GM18873 (cell line): ENCODE measurements around the gene SOBP.
"Not testable (repeated sequence)": the region's sequence is repeated elsewhere in the genome, so short reads cannot be mapped to it uniquely, and the experiment has no call there.

Experiments
- ATAC-seq: cut with Tn5 transposase; IDR thresholded peaks from one replicate; pipeline ENCODE4 v1.9.1; 2021; ENCODE audit warnings: mild to moderate bottlenecking, moderate library complexity, moderate number of reproducible peaks; ENCODE audit not compliant: unreplicated experiment, low FRiP score

The SOBP gene

DNA sequence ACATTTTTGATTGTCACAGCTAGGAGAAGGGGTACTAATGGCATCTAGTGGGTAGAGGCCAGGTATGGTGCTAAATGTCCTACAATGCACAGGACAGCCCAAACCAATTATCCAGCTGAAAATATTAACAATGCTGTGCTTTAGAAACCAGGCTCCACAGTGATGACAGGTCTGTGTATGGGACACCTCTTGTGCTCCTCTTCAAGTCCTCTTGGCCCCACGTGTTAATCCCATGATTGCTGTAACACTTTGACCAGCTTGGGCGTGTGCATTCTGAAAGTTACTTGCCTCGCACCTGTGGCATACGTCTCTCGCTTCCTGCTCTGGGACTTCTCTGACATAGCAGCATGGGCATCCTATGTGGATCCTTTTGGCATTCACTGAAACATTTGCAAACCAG is 29.3 kb downstream of the SOBP start:
- not testable (repeated sequence) for ATAC-seq

GRCh38 chr6:107520706-107521105 is 30.8 kb downstream of the SOBP start:
- ATAC-seq: not testable (repeated sequence)

- no peak for ATAC-seq
Measured at GRCh38 chr6:107523054-107523791, 33.3 kb downstream of the SOBP start.

DNA sequence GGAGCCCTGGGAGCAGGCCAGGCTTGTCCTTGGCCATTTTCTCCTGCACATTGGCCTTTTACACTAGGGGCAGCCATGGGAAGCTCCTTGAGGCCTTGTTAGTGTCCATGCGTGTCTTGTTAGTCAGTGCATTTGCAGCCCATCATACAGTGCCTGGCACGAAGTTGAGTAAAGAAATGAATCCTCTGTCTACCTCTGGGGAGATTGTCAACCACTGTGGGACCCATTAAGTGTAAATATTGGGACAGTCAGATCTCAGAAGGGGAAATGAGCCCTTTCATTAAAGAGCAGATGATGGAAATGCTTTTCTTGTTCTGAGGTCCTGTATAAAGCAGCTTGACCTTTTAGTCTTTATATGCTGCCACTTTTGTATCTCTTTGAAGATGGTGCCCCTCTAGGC is 33.9 kb downstream of the SOBP start:
- no peak for ATAC-seq

DNA sequence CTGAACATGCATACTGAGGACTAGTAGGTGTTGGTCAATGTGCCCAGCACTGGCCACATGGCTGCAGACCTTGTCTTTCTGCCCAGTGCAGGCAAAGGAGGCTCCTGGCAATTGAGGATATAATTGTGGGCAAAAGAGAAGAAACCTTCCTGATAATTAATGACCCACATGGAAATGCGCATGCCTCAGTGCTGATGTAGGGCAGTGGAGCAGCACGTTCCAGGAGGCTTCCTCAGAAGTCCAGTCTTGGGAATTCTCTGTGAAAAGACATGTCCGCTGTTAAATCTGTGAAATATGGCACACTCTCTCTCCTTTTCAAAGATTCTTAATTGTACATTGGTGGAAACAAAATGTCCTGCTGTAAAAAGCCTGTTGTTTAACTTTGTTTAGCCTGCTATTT is 34.7 kb downstream of the SOBP start:
- ATAC-seq: no peak

DNA sequence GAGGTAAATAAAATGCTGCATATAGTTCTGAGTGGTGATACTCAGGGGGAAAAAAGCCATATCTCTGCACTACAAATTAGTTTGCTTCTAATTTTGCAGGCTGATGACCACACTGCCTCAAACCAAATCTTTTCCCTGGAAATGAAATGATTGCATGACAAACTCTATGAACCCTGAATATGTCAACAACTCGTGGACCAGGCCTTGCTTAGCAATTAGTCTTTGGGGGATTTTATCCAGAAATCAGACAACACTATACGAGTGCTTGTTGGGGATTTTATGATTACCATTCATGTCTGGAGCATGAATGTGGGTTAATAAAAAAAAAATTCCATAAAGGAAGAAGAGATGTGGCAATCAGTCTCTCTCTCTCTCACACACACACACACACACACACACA is 42.0 kb downstream of the SOBP start:
- ATAC-seq: no peak

GRCh38 chr6:107532706-107533105 is 42.8 kb downstream of the SOBP start:
- ATAC-seq: no peak

DNA sequence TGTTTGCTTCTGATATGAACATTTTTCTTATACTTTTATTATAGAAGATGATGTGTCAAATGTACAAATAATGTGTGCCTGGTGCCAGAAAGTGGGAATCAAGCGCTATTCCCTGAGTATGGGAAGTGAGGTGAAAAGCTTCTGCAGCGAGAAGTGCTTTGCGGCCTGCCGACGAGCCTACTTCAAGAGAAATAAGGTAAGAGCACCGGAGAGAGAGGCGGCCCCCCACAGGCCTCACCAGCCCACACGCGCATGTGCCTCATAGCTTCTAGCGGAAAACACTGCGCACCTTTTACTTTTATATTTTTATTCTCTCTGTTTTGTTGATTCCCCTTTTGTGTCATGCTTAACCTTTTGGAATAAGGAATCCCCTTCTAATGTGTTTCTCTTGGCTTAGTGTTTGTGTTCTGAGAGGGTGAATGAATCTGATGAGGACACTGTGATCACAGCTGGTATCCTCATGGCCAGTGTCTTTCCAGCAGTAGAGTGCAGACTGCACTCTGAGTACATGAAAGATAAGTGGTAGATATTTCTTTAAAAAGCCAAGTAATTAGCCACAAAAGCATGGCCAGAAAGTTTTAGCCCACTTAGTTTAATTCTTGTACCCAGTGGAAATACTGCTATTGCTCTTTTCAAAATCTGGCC is 43.6 kb downstream of the SOBP start:
- ATAC-seq: no peak

GRCh38 chr6:107534571-107535141 is 44.7 kb downstream of the SOBP start:
- no peak for ATAC-seq

- no peak for ATAC-seq
Measured at GRCh38 chr6:107535626-107536025, 45.7 kb downstream of the SOBP start.

DNA sequence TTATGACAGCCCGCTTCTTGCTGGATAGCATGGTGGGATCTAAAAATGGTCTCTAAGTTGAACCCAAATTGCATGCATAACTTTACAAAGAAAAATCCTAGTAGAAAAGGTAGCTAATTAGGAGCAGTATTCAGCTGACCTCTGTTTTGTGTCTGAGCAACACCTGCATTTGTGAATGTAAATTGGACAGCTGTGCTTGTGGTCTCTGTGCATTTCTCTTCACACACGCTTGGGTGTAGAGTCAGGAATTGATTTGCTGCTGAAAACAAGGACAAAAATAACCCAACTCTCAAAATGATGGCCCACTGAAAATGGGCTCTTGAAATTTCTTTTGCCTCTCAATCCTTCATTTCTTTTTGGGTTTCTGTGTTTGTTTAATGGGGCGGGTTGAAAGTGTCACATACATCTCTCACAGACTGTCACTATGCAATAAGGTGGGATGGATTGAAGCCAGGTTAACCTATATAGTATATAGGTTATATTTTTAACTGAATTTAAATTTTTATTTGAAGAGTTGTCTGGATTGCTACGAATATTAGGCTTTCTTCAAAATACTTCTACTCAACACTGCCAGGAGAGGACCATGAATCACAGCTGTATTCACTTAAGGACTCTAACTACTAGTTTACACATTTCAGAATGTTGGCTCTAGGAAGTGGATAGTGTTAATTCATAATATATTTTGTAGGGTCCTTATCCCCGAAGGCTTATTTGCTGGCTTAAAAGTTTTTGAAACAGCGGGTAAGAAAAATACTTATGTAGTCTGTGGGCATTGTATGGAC is 46.5 kb downstream of the SOBP start:
- no peak for ATAC-seq

- ATAC-seq: no peak
Measured at GRCh38 chr6:107537559-107537958, 47.6 kb downstream of the SOBP start.

DNA sequence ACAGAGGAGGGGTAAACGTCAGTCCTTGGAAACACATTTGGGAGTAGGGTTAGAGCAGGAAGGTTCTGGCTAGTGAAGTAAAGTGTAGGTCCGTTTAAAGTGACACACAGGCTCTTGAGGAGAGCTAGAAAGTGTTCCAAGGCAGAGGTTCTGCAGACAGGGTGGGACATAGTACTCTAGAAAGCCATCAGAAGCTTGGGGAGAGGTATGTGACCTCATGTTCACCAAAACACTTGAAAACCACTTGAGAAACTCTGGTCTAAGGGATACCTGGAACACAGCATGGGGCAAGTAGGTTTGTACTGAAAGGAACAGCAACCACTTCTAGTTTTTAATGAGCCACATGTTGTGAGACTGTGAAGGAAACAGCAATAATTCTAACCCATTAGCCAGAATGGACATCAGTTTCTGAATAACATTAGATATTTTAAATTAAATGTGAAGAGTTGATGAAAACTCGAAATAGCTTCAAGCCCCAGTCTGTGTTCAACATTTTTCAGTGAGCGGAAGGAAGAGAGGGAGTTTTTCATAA is 49.0 kb downstream of the SOBP start:
- no peak for ATAC-seq

GRCh38 chr6:107539409-107539808 is 49.5 kb downstream of the SOBP start:
- no peak for ATAC-seq

GRCh38 chr6:107539849-107540464 is 50.0 kb downstream of the SOBP start:
- ATAC-seq: no peak

- ATAC-seq: no peak
Measured at GRCh38 chr6:107540465-107540857, 50.5 kb downstream of the SOBP start.

- ATAC-seq: no peak
Measured at GRCh38 chr6:107542192-107542668, 52.3 kb downstream of the SOBP start.

- ATAC-seq: no peak
Measured at GRCh38 chr6:107543088-107543487, 53.2 kb downstream of the SOBP start.

- no peak for ATAC-seq
Measured at GRCh38 chr6:107543567-107543966, 53.6 kb downstream of the SOBP start.

DNA sequence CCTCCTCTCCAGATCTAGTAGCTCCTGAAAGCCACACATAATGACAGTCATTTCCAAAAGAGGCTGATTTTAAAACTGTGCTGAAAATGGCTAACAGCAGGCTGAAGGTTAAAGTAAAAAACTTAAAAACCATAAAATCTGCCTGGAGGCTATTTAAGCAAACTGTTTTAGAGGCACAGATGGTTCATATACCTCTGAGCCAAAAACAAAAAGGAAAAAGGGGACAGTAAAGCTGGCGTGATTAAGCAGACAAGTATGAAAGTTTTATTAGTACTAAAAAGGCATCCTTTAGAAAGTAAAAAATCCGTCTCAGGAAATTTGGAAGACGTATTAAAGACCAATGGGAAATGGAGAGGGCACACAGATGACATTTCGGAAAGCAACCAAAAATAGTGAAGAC is 55.8 kb downstream of the SOBP start:
- ATAC-seq: no peak
